Spleen (tissue), 11 donors: ENCODE data around the gene SERINC3. TPM values are rescaled to one million over a fixed set of nuclear protein-coding genes. Genes with fewer than 3 reads are reported as not detected.

Experiments used
- DNase-seq: peaks from one replicate; pipeline ENCODE4 v3.0.0-alpha.2; 2020
- H3K27ac ChIP-seq, 8 donors: fragments of 200-600 bp; sonication (generic) in 7 of 8; 1 replicate in 4 of 8; 2 replicates in 4 of 8; pipeline versions ENCODE4 v1.5.0 to v1.8.0; 2016 to 2021; ENCODE audit warnings: inconsistent platforms in 4 of 8, mild to moderate bottlenecking in 4 of 8, moderate library complexity in 1 of 8
- H3K27me3 ChIP-seq, 7 donors: fragments of 200-600 bp; sonication (generic) in 6 of 7; replicated peaks in 1 of 7; 1 replicate in 4 of 7; 2 replicates in 3 of 7; pipeline versions ENCODE4 v1.5.0 to v1.8.0; 2016 to 2021; ENCODE audit warnings: inconsistent platforms in 3 of 7, mild to moderate bottlenecking in 1 of 7
- H3K36me3 ChIP-seq, 6 donors: fragments of 200-600 bp; sonication (generic) in 5 of 6; 1 replicate in 4 of 6; 2 replicates in 2 of 6; pipeline versions ENCODE4 v1.5.0 to v1.8.0; 2016 to 2021; ENCODE audit warnings: inconsistent platforms in 2 of 6
- H3K4me1 ChIP-seq, 6 donors: fragments of 200-600 bp; sonication (generic) in 5 of 6; 1 replicate in 3 of 6; 2 replicates in 3 of 6; pipeline versions ENCODE4 v1.5.0 to v1.8.0; 2016 to 2021; ENCODE audit warnings: inconsistent platforms in 3 of 6
- H3K4me3 ChIP-seq, 8 donors: fragments of 200-600 bp; sonication (generic) in 7 of 8; 1 replicate in 4 of 8; 2 replicates in 4 of 8; pipeline versions ENCODE4 v1.5.0 to v1.8.0; 2016 to 2021; ENCODE audit warnings: inconsistent platforms in 4 of 8, mild to moderate bottlenecking in 4 of 8, moderate library complexity in 2 of 8
- H3K9me3 ChIP-seq, 8 donors: fragments of 200-600 bp; sonication (generic) in 7 of 8; 1 replicate in 4 of 8; 2 replicates in 4 of 8; pipeline versions ENCODE4 v1.5.0 to v1.8.0; 2016 to 2021; ENCODE audit warnings: inconsistent platforms in 4 of 8
- POLR2A ChIP-seq, 3 donors: fragments of 450-650 bp; IDR thresholded peaks; one replicate each; pipeline ENCODE4 v1.5.1; 2017; ENCODE audit warnings: antibody characterized with exemption in 3 of 3, mild to moderate bottlenecking in 1 of 3
- POLR2AphosphoS5 ChIP-seq, 3 donors: sonication (generic); formaldehyde crosslinking; IDR thresholded peaks; one replicate each; pipeline ENCODE4 v1.5.1; 2017; ENCODE audit warnings: antibody characterized with exemption in 3 of 3
- WGBS, 5 donors: extraction: QIAGEN DNeasy Blood & Tissue Kit in 3 of 5; methylation state at CpG; one replicate each; pipeline versions ENCODE4 v1.1.5 to v1.1.7; 2013 to 2018; 5-methylcytosine and 5-hydroxymethylcytosine counted together
- intact Hi-C: fragments of 100-400 bp; cut with DNase I; formaldehyde crosslinking; loops from one replicate; pipeline ENCODE4 v1.15.0; 2023; ENCODE audit warnings: low total_unique reads
- polyA plus RNA-seq, 3 donors: library from polyadenylated mRNA; stranded (reverse); fragments of 200-250 nt; gene quantifications; one replicate each; pipeline ENCODE4 v1.2.1, GENCODE V29; 2013
- total RNA-seq, 7 donors: library from RNA; depleted of rRNA in 3 of 7; stranded (reverse); fragments of >200 nt in 3 of 7; fragmentation: NEBNext Ultra II Directional in 4 of 7; extraction: Animal tissue kit (Norgen Biotek cat#: 25700) in 4 of 7; gene quantifications; one replicate each; pipeline versions ENCODE4 v1.1.0 to v1.2.1, GENCODE V29; 2016 to 2021
- TF ChIP-seq, protein P1 (sequence below), 11 experiments: fragments of 200-600 bp in 7 of 11; fragments of 450-650 bp in 4 of 11; sonication (generic) in 4 of 11; IDR thresholded peaks in 8 of 11; conservative IDR thresholded peaks in 3 of 11; 1 replicate in 7 of 11; 2 replicates in 4 of 11; pipeline versions ENCODE4 v1.4.0 to v1.8.0; 2016 to 2021; ENCODE audit warnings: antibody characterized with exemption in 11 of 11, inconsistent platforms in 4 of 11, mild to moderate bottlenecking in 1 of 11
- donor health status: healthy with polysubstance abuse.
- donor health status: DM: no; HTN: no; CAD: no; lungs with moderate emphysema.
- donor health status: DM: no; HTN: no; CAD: no.
- donor health status: Bipolar disorder and iron deficiency.
- donor health status: healthy.
- donor health status: DM: no; HTN: no; CAD: no.
- donor health status: DM: yes; HTN: yes; CAD: no.

The SERINC3 gene
- total and polyA plus RNA-seq, 10 donors = 14.5 to 117 (median 85.5) TPM

DNA sequence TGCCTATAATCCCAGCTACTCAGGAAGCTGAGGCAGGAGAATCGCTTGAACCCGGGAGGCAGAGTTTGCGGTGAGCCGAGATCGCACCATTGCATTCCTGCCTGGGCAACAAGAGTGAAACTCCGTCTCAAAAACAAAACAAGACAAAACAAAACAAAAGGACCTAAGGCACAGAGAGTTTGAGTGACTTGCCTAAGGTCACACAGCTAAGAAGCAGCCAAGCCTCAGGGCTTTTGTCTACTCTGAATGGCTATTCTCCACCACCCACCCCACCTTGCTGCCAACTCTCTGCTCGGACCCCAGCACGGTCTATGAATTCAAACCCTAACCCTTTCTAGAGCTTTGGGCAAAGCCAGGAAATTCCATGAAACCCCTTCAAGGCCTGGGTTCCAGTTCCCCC, 65.3 kb downstream of the SERINC3 start:
- no peaks in the 10 kb centered on the region for H3K9me3 ChIP-seq
- H3K27ac ChIP-seq = no peak overlapping the region
- no peak for DNase-seq
- peaks cover 0 to 12% (median 4%) of the 10 kb centered on the region in 6 donors for H3K4me1 ChIP-seq
- no peaks in the 10 kb centered on the region for H3K36me3 ChIP-seq
- WGBS, 5 donors = 87 to 97% (median 94%) methylated on average over 8 of the region's 8 CpGs
- TF ChIP-seq POLR2AphosphoS5 (IDR thresholded peaks at IDR 0.05) (no peak), POLR2A (IDR thresholded peaks at IDR 0.05) (no peak)
- TF ChIP-seq, protein P1, sequence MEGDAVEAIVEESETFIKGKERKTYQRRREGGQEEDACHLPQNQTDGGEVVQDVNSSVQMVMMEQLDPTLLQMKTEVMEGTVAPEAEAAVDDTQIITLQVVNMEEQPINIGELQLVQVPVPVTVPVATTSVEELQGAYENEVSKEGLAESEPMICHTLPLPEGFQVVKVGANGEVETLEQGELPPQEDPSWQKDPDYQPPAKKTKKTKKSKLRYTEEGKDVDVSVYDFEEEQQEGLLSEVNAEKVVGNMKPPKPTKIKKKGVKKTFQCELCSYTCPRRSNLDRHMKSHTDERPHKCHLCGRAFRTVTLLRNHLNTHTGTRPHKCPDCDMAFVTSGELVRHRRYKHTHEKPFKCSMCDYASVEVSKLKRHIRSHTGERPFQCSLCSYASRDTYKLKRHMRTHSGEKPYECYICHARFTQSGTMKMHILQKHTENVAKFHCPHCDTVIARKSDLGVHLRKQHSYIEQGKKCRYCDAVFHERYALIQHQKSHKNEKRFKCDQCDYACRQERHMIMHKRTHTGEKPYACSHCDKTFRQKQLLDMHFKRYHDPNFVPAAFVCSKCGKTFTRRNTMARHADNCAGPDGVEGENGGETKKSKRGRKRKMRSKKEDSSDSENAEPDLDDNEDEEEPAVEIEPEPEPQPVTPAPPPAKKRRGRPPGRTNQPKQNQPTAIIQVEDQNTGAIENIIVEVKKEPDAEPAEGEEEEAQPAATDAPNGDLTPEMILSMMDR (IDR thresholded peaks at IDR 0.05 in 8 of 11, conservative IDR thresholded peaks at IDR 0.05 in 3 of 11) = no peak
- H3K27me3 ChIP-seq = peaks cover 0 to 11% (median 0%) of the 10 kb centered on the region in 7 donors
- intact Hi-C loops = no loop called here
- no peak overlapping the region for H3K4me3 ChIP-seq

DNA sequence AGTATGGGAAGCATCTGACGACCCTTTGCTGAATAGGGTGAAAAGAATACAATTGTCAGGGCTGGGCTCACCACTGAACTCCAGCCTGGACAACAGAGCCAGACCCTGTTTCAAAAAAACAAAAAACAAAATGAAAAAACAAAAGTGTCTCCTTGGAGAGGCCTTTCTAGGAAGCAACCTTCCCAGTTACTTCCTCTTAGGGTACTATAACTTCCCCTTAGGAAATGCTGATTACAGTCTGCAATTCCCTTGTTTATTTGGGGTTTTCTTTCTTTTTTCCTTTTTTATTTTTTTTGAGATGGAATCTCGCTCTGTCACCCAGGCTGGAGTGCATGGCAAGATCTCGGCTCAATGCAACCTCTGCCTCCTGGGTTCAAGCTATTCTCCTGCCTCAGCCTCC, 66.7 kb downstream of the SERINC3 start:
- Histone ChIP-seq H3K27me3 (peaks cover 0 to 11% (median 0%) of the 10 kb centered on the region in 7 donors), H3K4me1 (peaks cover 0 to 12% (median 4%) of the 10 kb centered on the region in 6 donors), H3K9me3 (no peaks in the 10 kb centered on the region), H3K36me3 (no peaks in the 10 kb centered on the region), H3K27ac (no peak overlapping the region), H3K4me3 (no peak overlapping the region)
- TF ChIP-seq POLR2A (IDR thresholded peaks at IDR 0.05) = no peak
- intact Hi-C loops = no loop called here
- DNase-seq = no peak
- 38 to 61% (median 48%) methylated on average over 3 of the region's 3 CpGs for WGBS, 5 donors

GRCh38 chr20:44454306-44454963, 67.4 kb downstream of the SERINC3 start:
- no peak for TF ChIP-seq POLR2A (IDR thresholded peaks at IDR 0.05)
- TF ChIP-seq, protein P1 (IDR thresholded peaks at IDR 0.05 in 8 of 11, conservative IDR thresholded peaks at IDR 0.05 in 3 of 11) = no peak
- TF ChIP-seq POLR2AphosphoS5 (IDR thresholded peaks at IDR 0.05) = no peak
- WGBS, 5 donors = 89 to 91% (median 90%) methylated on average over 7 of the region's 7 CpGs
- no peaks in the 10 kb centered on the region for H3K36me3 ChIP-seq
- H3K27me3 ChIP-seq = peaks cover 0 to 11% (median 0%) of the 10 kb centered on the region in 7 donors
- H3K9me3 ChIP-seq = no peaks in the 10 kb centered on the region
- intact Hi-C loops = no loop called here
- no peak overlapping the region for H3K27ac ChIP-seq
- H3K4me3 ChIP-seq = no peak overlapping the region
- DNase-seq = no peak
- H3K4me1 ChIP-seq = peaks cover 0 to 12% (median 4%) of the 10 kb centered on the region in 6 donors

DNA sequence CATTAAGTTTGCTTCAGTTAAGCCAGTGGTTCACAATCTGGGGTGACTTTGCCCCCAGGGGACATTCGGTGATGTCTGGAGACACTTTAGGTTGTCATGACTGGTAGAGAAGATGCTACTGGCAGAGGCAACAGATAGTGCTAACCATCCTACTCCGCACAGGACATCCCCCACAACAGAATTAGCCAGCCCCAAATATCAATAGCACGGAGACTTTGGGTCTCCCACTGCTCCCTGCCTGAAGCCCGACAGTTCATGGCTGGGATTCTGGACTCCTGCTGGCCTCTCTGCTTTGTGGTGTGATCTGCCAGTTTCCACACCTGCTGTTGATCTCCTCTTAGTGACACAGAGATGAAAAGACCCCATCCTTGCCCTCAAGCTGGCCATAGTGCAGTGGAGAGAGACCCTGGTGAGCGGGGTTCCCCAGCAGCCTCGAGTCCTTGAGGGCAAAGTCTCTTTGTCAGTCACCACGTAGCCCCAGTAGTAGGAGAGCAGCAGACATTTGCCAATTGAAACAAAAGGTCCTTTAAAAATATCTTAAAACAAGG, 70.9 kb downstream of the SERINC3 start:
- no peaks in the 10 kb centered on the region for H3K36me3 ChIP-seq
- H3K27ac ChIP-seq = no peak overlapping the region
- H3K4me1 ChIP-seq = peaks cover 0 to 12% (median 4%) of the 10 kb centered on the region in 6 donors
- H3K27me3 ChIP-seq = peaks cover 0 to 11% (median 0%) of the 10 kb centered on the region in 7 donors
- H3K9me3 ChIP-seq = no peaks in the 10 kb centered on the region
- DNase-seq = no peak
- H3K4me3 ChIP-seq = no peak overlapping the region
- intact Hi-C loops = no loop called here
- 74 to 85% (median 78%) methylated on average over 7 of the region's 7 CpGs for WGBS, 5 donors
- TF ChIP-seq, protein P1 (IDR thresholded peaks at IDR 0.05 in 8 of 11, conservative IDR thresholded peaks at IDR 0.05 in 3 of 11) = no peak
- TF ChIP-seq POLR2AphosphoS5 (IDR thresholded peaks at IDR 0.05) (no peak), POLR2A (IDR thresholded peaks at IDR 0.05) (no peak)
